GM21737 (cell line): ENCODE results near the gene MARCHF9.
"Not testable (repeated sequence)": the region's sequence is repeated elsewhere in the genome, so short reads cannot be mapped to it uniquely, and the experiment has no call there.

Experiments
- ATAC-seq: cut with Tn5 transposase; IDR thresholded peaks from one replicate; pipeline ENCODE4 v1.9.1; 2021; ENCODE audit warnings: mild to moderate bottlenecking, moderate library complexity; ENCODE audit not compliant: unreplicated experiment

Gene MARCHF9, protein sequence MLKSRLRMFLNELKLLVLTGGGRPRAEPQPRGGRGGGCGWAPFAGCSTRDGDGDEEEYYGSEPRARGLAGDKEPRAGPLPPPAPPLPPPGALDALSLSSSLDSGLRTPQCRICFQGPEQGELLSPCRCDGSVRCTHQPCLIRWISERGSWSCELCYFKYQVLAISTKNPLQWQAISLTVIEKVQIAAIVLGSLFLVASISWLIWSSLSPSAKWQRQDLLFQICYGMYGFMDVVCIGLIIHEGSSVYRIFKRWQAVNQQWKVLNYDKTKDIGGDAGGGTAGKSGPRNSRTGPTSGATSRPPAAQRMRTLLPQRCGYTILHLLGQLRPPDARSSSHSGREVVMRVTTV

GRCh38 chr12:57754411-57755193 is at the start of gene MARCHF9:
TSS of gene MARCHF9 (plus strand) at chr12:57755103. CDS start at chr12:57755529, 426 bp downstream.
- peak; percentile 34 for ATAC-seq

DNA sequence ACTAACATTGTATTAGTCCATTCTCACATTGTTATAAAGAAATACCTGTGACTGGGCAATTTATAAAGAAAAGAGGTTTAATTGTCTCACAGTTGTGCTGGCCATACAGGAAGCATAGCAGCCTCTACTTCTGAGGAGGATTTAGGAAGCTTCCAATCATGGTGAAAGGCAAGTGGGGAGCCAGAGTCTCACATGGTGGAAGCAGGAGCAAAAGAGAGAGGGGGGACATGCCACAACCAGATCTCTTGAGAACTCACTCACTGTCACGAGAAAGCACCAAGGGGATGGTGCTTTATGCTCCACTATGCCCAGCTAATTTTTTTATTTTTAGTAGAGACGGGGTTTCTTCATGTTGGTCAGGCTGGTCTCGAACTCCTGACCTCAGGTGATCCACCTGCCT is 47.7 kb upstream of the MARCHF9 start:
- no peak for ATAC-seq

DNA sequence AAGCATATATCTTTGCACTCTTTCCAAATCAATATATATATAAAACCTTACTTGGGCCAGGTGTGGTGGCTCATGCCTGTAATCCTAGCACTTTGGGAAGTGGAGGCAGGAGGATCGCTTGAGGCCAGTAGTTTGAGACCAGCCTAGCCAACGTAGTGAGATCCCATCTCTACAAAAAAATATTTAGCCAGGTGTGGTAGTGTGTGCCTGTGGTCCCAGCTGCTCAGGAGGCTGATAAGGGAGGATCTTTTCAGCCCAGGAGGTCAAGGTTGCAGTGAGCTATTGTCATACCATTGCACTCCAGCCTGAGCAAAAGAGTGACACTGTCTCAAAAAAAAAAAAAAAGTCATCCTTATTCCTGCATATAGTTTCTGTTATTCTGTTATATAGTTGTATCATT is 46.6 kb upstream of the MARCHF9 start:
- ATAC-seq = no peak

DNA sequence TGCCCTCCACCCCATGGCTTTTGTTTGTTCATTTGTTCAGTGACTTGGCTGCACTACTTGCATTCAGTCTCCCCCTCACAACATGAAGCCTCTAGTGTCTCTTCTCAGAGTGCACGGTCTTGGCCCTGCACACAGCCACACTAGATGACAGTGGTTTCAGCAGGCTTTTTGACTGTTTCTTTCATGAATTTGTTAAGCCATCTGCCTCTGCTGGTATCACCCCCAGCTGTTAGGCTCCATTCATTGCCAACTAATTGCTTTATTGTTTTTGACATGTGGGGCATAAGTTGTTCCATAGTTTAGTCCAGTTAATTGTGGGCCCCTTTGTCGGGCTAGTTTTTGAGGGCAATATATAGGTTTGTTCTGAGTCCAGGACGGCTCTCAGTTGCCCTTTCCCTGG is 42.2 kb upstream of the MARCHF9 start:
- no peak for ATAC-seq

- no peak for ATAC-seq
These were observed 41.7 kb upstream of the MARCHF9 start for GRCh38 chr12:57713209-57713608.

DNA sequence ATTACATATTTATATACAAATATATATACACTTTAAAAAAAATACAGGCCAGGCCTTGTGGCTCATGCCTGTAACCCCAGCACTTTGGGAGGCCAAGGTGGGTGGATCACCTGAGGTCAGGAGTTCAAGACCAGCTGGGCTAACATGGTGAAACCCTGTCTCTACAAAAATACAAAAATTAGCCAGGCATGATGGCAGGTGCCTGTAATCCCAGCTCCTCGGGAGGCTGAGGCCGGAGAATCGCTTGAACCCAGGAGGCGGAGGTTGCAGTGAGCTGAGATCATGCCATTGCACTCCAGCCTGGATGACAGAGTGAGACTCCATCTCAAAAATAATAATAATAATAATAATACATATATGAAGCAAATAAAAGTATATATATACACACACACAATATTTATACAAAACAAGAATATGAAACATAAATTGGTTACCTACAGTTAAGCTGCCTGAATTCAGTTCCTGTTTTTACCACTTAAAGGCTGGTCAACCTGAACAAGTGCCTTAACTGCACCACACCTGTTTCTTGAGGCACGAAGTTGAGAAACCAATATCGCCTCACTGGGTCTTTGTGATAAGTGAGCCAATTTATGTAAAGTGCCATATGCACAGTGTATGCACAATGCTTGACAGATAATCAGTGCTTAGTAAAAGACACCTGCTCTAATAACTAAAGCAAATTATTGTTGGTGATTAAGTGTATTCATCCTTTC is 39.7 kb upstream of the MARCHF9 start:
- ATAC-seq = not testable (repeated sequence)

- no peak for ATAC-seq
These were observed 39.1 kb upstream of the MARCHF9 start for GRCh38 chr12:57715786-57716185.

DNA sequence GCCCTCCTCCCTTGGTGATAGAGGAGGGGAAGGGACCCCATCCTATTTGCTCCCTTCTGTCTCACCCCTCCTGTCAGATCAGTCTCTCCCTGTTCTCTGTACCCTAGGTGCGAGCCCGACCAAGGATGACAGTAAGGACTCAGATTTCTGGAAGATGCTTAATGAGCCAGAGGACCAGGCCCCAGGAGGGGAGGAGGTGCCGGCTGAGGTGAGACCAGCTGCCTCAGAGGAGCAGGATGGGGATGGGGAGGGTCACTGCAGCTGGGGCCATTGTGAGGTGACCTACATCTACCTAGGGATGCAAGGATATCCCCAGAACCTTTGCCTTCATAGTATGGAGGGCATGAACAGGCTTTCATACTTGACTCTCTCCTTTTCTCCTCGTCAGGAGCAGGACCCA is 38.6 kb upstream of the MARCHF9 start:
- ATAC-seq = no peak

DNA sequence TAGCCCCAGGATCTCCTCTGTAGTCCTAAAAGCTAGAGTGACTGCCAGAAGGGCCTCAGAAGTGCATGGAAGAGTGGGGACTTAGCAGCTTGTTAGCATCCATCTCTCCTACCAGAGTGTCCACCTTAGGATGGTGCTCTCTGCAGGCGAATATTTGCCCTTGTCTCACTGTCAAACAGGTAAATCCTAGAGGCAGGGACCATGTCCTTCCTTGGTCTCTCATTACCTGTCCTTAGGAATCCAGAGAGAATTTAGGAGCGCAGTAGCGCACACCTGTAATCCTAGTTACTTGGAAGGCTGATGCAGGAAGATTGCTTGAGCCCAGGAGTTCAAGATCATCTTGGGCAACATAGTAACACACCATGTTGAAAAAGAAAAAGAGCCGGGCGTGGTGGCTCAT is 37.8 kb upstream of the MARCHF9 start:
- no peak for ATAC-seq

GRCh38 chr12:57717846-57718640 is 36.9 kb upstream of the MARCHF9 start:
- ATAC-seq = no peak

DNA sequence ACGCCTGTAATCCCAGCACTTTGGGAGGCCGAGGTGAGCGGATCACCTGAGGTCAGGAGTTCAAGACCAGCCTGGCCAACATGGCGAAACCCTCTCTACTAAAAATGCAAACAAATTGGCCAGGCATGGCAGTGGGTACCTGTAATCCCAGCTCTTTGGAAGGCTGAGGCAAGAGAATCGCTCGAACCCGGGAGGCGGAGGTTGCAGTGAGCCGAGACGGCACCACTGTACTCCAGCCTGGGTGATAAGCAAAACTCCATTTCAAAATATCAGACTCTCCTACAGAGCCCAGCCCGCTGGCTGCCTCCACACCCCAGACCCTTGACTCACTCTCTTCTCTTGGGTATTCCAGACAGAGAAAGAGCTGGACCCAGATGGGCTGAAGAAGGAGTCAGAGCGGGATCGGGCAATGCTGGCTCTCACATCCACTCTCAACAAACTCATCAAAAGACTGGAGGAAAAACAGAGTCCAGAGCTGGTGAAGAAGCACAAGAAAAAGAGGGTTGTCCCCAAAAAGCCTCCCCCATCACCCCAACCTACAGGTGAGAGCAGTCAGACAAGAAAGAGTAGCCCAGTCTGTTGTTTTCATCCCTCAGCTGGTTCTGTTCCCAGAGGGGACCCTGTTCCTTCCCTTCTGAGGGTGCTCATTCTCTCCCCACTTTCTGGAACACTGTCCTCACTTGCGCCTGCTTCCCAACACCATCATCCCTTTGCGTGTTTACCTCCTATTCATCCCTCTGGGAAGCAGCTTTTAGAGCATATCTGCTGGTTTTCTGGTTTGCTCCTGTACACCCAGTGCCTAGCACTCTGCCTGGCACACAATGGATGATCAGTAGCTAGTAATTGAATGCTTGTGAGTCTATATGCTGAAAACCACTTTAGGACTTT is 36.0 kb upstream of the MARCHF9 start:
- no peak for ATAC-seq

- no peak for ATAC-seq
These were observed 34.9 kb upstream of the MARCHF9 start for GRCh38 chr12:57719777-57720605.

DNA sequence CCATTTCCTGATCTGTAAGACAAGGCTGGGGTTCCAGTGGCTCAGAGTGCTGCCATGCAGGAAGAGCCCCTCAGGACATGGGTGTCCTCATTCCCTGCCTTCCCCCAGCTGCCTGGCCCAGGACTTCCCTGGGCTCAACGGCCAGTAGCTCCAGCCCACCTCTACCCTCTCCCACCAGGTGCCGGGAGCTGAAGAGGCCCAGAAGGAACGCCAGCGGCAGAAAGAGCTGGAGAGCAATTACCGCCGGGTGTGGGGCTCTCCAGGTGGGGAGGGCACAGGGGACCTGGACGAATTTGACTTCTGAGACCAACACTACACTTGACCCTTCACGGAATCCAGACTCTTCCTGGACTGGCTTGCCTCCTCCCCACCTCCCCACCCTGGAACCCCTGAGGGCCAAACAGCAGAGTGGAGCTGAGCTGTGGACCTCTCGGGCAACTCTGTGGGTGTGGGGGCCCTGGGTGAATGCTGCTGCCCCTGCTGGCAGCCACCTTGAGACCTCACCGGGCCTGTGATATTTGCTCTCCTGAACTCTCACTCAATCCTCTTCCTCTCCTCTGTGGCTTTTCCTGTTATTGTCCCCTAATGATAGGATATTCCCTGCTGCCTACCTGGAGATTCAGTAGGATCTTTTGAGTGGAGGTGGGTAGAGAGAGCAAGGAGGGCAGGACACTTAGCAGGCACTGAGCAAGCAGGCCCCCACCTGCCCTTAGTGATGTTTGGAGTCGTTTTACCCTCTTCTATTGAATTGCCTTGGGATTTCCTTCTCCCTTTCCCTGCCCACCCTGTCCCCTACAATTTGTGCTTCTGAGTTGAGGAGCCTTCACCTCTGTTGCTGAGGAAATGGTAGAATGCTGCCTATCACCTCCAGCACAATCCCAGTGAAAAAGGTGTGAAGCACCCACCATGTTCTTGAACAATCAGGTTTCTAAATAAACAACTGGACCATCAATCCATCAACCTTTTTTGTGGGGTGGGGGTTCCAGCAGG is 34.0 kb upstream of the MARCHF9 start:
- no peak for ATAC-seq

DNA sequence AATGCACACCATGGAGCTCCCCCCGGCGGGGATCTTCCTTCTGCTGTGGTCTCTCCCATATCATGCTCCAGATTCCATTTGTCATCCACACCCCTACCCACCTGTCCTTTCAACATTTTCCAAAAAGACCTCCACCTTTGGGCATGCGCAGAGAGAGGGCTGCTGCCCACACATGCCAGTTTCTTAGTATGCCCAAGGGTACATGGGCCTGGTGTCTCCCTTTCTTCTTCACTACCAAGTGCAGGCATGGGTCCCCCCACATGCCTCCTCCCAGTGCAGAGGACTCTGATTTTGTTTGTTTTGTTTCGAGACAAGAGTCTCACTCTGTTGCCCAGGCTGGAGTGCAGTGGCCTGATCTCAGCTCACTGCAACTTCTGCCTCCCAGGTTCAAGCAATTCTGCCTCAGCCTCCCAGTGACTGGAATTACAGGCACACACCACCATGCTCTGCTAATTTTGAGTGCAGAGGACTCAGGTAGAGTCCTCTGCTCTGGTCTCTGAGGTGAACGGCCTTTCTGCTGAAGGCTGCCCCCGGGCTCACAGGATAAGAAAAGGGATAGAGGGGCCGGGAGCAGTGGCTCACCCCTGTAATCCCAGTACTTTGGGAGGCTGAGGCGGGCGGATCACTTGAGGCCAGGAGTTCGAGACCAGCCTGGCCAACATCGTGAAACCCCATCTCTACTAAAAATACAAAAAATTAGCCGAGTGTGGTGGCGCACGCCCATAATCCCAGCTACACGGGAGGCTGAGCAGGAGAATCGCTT is 32.9 kb upstream of the MARCHF9 start:
- not testable (repeated sequence) for ATAC-seq

DNA sequence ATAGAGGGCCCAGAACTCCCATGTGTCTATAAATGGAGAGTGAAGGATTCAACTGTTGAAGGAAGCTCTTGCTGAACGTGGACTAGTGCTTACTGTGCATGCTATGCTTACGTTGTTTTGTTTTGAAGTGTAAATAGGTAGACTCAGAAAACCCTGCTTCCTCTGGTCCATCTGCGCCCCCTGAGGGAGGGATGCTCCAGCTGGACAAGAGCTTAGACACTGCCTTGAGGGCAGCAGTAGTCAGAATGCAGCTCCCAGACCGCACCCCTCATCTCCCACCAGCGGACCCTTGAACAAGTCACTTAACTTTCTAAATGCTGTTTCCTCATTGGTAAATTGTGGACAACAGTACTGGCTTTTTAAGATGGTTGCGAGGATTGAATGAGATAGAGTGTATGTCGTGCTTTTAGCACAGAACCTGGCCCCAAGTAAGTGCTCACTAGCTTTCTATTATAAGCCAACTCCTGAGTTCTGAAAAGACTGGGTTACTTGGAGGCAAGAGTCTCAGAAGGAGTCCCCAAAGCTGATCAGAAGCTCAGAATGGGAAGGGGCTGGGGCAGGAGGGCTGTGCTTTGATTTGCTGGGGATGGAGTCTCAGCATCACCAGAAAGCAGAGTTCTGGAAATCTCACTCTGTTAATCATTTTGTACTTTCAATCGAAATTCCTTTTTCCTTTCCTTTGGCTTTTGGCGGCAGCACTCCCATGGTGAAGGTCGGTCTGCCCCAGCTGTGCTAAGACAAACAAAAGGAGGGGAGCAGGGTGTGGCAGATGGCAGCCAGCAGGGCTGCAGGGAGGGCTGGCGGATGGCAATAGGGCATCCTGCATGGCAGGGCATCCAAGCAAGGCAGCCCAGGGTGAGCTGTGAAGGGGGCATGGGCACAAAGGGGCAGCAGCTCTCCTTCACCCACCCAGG is 31.9 kb upstream of the MARCHF9 start:
- ATAC-seq = no peak

- no peak for ATAC-seq
These were observed 31.3 kb upstream of the MARCHF9 start for GRCh38 chr12:57723630-57723962.
